Measurements from ENCODE around the gene HERC5.
"Not testable (repeated sequence)": the region's sequence is repeated elsewhere in the genome, so short reads cannot be mapped to it uniquely, and the experiment has no call there.

Gene HERC5

DNA sequence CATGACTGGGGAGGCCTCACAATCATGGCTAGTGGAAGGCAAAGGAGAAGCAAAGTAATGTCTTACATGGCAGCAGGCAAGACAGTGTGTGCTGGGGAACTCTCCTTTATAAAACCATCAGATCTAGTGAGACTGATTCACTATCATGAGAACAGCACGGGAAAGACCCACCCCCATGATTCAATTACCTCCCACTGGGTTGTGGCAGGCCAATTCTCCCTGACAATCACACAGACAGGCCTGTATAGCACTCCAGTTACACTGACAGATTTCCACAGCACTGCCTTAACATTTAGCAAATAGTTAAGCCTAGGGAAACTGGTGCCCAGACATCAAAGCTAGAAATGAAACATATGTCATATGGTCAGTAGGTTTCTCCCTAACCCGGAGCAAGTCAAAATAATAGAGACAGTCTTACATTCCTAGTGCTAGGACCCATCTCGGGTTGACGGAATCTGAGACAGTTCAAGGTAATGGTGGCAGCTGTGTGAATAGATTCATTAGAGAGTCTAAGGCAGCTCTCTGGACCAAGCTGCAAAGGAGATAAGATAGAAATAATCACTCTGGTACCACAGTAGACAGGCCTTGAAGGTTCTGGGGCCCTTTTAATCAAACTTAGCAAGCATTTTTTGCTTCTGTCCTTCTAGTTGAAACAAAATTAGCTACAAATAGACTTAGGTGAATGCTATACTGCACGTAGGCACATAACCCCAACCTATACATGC, 9.4 kb upstream of the HERC5 start:
- H3K4me3 ChIP-seq (ENCODE audit: low read depth, low read length): no peak overlapping the region
- TF ChIP-seq, protein P1, sequence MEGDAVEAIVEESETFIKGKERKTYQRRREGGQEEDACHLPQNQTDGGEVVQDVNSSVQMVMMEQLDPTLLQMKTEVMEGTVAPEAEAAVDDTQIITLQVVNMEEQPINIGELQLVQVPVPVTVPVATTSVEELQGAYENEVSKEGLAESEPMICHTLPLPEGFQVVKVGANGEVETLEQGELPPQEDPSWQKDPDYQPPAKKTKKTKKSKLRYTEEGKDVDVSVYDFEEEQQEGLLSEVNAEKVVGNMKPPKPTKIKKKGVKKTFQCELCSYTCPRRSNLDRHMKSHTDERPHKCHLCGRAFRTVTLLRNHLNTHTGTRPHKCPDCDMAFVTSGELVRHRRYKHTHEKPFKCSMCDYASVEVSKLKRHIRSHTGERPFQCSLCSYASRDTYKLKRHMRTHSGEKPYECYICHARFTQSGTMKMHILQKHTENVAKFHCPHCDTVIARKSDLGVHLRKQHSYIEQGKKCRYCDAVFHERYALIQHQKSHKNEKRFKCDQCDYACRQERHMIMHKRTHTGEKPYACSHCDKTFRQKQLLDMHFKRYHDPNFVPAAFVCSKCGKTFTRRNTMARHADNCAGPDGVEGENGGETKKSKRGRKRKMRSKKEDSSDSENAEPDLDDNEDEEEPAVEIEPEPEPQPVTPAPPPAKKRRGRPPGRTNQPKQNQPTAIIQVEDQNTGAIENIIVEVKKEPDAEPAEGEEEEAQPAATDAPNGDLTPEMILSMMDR (IDR thresholded peaks at IDR 0.05; ENCODE audit: control insufficient read depth, extremely low read depth, insufficient read depth): no peak
- no peak for DNase-seq (ENCODE audit: low read depth)

DNA sequence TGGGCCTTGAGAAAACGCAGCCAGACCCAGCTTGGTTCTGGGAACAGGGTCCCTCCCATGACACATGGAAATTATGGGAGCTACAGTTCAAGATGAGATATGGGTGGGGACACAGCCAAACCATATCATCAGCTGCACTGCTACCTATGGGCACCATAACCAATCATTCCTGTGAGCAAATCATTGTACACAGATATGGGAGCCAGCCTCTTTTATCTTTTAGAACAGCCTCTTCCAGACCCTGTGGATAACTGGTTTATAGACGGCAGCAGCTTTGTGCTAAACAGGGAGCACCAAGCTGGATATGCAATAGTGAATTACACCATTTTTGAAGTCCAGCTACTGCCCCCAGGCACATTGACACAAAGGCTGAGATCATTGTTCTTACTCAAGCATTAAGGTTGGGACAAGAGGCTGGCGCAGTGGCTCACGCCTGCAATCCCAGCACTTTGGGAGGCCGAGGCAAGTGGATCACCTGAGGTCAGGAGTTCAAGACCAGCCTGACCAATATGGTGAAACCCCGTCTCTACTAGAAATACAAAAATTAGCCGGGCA, 8.6 kb upstream of the HERC5 start:
- not testable (repeated sequence) for DNase-seq (ENCODE audit: low read depth); H3K4me3 ChIP-seq (ENCODE audit: low read depth, low read length)

DNA sequence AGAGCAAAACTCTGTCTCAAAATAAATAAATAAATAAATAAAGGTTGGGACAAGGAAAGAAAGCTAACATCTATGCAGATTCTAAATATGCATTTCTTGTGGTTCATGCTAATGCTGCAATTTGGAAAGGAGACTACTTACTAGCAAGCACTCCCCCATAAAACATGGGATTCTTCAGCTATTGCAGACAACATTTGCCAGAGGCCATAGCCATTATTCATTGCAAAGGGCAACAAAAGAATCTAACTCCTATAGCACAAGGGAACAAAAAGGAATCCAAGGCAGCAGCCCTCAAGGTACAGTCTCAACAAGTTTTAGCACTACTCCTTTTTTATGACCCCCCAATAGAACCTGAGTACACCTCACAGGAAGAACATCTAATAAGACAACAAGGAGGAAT, 8.0 kb upstream of the HERC5 start:
- no peak for DNase-seq (ENCODE audit: low read depth)
- no peak overlapping the region for H3K4me3 ChIP-seq (ENCODE audit: low read depth, low read length)
- TF ChIP-seq, protein P1 (IDR thresholded peaks at IDR 0.05; ENCODE audit: control insufficient read depth, extremely low read depth, insufficient read depth): no peak

DNA sequence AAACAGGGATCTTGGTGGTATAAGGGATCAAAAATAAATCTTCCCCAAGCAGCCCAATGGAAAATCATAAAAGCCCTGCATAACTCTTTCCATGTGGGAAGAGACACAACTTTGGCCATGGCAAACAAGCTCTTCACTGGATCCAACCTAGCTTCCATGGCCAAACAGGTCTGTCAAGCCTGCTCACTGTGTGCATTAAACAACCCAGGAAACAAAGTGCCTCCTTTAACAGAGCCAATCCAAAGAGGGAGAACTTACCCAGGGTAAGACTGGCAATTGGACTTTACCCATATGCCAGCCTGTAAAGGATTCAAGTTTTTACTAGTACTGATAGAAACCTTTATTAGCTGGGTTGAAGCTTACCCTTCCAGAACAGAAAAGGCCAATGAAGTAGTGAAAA, 7.6 kb upstream of the HERC5 start:
- H3K4me3 ChIP-seq (ENCODE audit: low read depth, low read length): no peak overlapping the region
- peak; percentile 52 for DNase-seq (ENCODE audit: low read depth)
- TF ChIP-seq, protein P1 (IDR thresholded peaks at IDR 0.05; ENCODE audit: control insufficient read depth, extremely low read depth, insufficient read depth): no peak

DNA sequence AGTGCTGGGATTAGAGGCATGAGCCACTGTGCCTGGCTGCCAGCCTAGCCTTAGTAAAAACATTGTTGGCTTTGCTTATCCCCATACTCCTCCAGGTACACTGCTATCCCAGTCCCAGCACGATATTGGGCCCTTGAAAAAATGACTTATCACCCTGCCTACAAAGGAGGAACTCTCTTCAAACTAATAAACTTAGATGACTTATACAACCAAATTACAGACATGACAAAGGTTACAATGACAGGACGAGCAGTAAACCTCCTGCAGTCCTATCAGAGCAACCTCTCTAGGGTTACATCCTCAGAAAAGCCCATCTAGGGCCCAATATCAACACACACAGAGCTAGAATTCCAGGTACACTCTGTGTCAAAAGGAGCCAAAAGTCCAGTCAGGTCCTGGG, 5.7 kb upstream of the HERC5 start:
- TF ChIP-seq, protein P1 (IDR thresholded peaks at IDR 0.05; ENCODE audit: control insufficient read depth, extremely low read depth, insufficient read depth): no peak
- H3K4me3 ChIP-seq (ENCODE audit: low read depth, low read length): no peak overlapping the region
- DNase-seq (ENCODE audit: low read depth): no peak

DNA sequence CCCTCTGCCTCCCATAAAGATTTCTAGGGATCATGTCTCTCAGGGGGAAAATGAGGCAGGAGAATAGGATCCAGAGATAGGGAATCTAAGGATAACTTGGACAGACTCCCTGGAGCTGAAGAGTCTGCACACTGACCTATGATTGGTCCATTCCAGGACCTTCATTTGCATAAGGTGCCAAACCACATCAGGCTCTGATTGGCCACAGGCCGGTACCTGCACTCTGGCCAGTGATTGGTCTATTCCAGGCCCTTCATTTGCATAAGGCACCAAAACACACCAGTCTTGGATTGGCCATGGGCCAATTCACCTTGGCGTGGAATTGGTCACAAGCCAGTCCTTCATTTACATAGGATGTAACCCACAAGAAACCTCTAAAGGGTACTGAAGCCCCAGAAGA, 4.0 kb upstream of the HERC5 start:
- no peak overlapping the region for H3K4me3 ChIP-seq (ENCODE audit: low read depth, low read length)
- TF ChIP-seq, protein P1 (IDR thresholded peaks at IDR 0.05; ENCODE audit: control insufficient read depth, extremely low read depth, insufficient read depth): no peak
- no peak for DNase-seq (ENCODE audit: low read depth)

DNA sequence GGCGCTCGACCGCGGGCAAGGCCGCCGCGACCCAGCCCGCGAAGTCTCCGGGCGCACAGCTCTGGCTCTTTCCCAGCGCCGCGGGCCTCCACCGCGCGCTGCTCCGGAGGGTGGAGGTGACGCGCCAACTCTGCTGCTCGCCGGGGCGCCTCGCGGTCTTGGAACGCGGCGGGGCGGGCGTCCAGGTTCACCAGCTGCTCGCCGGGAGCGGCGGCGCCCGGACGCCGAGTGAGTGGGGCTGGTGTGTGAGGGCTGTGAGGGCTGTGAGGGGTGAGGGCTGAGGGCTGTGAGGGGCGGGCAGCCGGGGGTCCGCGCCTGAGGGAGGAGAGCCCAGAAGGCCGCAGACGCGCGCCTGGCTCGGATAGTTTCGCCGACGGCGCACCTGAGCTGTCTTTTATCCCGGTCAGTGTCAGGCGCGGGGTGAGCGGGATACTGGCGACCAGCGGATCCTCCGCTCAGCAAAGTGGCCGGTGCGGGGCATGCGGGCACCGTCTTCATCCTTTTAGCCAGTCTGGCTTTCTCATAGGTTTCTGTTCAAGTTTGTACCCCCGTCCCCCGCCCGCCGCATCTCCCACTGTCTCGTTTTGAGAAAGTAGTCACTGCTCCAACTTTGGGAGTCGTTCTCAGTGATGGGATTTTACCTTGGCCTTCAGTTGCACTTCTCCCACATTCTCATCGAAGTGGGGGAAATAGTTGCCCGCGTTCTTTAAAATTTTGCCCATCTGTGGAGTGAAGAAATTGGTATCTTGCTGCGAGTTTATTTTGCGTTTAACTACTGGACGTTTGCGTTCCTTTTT, 586 bp downstream of the HERC5 start:
- DNase-seq (ENCODE audit: low read depth): no peak
- H3K4me3 ChIP-seq (ENCODE audit: low read depth, low read length): peak overlapping the region; percentile 51
- TF ChIP-seq, protein P1 (IDR thresholded peaks at IDR 0.05; ENCODE audit: control insufficient read depth, extremely low read depth, insufficient read depth): no peak
